HL-60 (cell line): Measurements from ENCODE around the gene C4BPA.

Source experiments
- DNase-seq, 2 experiments: peaks; one replicate each; pipeline ENCODE4 v3.0.0-alpha.2; 2010 to 2020; ENCODE audit warnings: low read depth in 1 of 2, low spot score in 1 of 2
- H3K27ac ChIP-seq: fragments of 250-450 bp; sonication (Bioruptor Pico); replicated peaks from 2 replicates; pipeline ENCODE4 v1.5.1; 2020; ENCODE audit warnings: mild to moderate bottlenecking, moderate library complexity
- H3K27me3 ChIP-seq: fragments of 250-450 bp; sonication (Bioruptor Pico); 2 replicates; pipeline ENCODE4 v1.5.1; 2021; ENCODE audit warnings: mild to moderate bottlenecking, moderate library complexity; ENCODE audit not compliant: insufficient read depth, poor library complexity, severe bottlenecking
- H3K4me3 ChIP-seq: replicated peaks from 2 replicates; pipeline ENCODE4 v1.5.1; 2011; ENCODE audit warnings: mild to moderate bottlenecking, control low read depth, low read length; ENCODE audit not compliant: insufficient read depth
- GABPA ChIP-seq: IDR thresholded peaks from 2 replicates; pipeline ENCODE4 v1.6.1; 2012; ENCODE audit warnings: low read depth
- POLR2AphosphoS5 ChIP-seq: IDR thresholded peaks from 2 replicates; pipeline ENCODE4 v1.6.1; 2012; ENCODE audit warnings: low read depth
- SPI1 ChIP-seq: IDR thresholded peaks from 2 replicates; pipeline ENCODE4 v1.6.1; 2012; ENCODE audit warnings: low read depth, mild to moderate bottlenecking, borderline replicate concordance
- TF ChIP-seq, protein P1 (sequence below): IDR thresholded peaks from 2 replicates; pipeline ENCODE4 v1.6.1; 2012; ENCODE audit warnings: low read depth; ENCODE audit not compliant: insufficient replicate concordance
- TF ChIP-seq, protein P2 (sequence below): IDR thresholded peaks from one replicate; pipeline ENCODE4 v1.5.1; 2011; ENCODE audit warnings: low read length, control low read depth, inconsistent platforms; ENCODE audit not compliant: insufficient read depth

The C4BPA gene

DNA sequence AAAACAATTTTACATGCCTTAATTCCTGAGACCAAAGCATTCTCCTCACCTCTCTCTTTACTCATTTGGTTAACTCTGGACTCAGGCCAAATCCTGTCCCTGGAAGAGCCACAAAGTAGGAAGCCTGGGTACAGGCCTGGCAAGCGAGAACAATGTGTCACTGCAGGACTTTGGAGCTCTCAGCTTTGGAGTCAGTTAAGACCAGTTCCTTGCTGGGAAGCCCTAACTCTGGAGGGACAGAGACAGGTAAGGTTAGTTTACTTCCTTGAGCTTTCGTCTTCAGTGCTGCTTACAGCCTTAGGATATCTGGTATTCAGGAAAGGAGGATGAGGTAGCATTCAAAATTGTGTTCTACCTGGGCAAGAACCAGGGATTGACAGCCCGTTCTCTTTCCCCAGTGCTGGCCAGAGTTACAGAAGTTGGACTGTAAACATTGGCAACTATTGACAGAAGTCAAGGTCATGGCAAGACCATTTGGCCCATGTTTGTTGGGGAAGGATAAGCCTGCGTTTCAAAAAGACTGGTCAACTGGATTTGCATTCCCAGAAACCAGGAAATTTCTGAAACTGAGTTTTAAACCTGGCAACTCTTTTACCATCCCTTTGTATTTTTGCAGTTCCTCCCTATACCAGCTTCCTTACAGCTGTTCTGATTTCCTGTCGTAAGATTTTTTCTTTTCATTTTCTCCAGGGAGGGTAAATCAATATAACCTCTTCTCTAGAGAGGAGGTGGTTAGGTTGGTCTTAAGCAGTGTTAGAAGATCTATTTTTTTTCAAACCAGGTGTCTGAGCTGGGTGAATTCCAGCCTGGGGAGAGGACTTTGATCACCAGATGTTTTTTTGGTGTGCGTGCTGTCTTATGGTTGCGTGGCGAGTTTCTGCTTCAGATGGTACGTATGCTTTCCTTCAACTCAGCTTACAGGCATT is 15.1 kb upstream of the C4BPA start, which contains the start of gene C4BPB:
TSS of gene C4BPB (plus strand) at position 160 of the 926 bp plus-strand sequence. CDS start at position 832, 672 bp downstream.
- Histone ChIP-seq H3K27me3 (no peaks in the 10 kb centered on the region), H3K4me3 (no peak within 1 kb of the TSS), H3K27ac (no peak within 1 kb of the TSS)
- DNase-seq = no peak
- TF ChIP-seq GABPA (no peak), POLR2AphosphoS5 (no peak), SPI1 (no peak)
- TF ChIP-seq, protein P1, sequence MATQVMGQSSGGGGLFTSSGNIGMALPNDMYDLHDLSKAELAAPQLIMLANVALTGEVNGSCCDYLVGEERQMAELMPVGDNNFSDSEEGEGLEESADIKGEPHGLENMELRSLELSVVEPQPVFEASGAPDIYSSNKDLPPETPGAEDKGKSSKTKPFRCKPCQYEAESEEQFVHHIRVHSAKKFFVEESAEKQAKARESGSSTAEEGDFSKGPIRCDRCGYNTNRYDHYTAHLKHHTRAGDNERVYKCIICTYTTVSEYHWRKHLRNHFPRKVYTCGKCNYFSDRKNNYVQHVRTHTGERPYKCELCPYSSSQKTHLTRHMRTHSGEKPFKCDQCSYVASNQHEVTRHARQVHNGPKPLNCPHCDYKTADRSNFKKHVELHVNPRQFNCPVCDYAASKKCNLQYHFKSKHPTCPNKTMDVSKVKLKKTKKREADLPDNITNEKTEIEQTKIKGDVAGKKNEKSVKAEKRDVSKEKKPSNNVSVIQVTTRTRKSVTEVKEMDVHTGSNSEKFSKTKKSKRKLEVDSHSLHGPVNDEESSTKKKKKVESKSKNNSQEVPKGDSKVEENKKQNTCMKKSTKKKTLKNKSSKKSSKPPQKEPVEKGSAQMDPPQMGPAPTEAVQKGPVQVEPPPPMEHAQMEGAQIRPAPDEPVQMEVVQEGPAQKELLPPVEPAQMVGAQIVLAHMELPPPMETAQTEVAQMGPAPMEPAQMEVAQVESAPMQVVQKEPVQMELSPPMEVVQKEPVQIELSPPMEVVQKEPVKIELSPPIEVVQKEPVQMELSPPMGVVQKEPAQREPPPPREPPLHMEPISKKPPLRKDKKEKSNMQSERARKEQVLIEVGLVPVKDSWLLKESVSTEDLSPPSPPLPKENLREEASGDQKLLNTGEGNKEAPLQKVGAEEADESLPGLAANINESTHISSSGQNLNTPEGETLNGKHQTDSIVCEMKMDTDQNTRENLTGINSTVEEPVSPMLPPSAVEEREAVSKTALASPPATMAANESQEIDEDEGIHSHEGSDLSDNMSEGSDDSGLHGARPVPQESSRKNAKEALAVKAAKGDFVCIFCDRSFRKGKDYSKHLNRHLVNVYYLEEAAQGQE = no peak
- TF ChIP-seq, protein P2, sequence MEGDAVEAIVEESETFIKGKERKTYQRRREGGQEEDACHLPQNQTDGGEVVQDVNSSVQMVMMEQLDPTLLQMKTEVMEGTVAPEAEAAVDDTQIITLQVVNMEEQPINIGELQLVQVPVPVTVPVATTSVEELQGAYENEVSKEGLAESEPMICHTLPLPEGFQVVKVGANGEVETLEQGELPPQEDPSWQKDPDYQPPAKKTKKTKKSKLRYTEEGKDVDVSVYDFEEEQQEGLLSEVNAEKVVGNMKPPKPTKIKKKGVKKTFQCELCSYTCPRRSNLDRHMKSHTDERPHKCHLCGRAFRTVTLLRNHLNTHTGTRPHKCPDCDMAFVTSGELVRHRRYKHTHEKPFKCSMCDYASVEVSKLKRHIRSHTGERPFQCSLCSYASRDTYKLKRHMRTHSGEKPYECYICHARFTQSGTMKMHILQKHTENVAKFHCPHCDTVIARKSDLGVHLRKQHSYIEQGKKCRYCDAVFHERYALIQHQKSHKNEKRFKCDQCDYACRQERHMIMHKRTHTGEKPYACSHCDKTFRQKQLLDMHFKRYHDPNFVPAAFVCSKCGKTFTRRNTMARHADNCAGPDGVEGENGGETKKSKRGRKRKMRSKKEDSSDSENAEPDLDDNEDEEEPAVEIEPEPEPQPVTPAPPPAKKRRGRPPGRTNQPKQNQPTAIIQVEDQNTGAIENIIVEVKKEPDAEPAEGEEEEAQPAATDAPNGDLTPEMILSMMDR = no peak

DNA sequence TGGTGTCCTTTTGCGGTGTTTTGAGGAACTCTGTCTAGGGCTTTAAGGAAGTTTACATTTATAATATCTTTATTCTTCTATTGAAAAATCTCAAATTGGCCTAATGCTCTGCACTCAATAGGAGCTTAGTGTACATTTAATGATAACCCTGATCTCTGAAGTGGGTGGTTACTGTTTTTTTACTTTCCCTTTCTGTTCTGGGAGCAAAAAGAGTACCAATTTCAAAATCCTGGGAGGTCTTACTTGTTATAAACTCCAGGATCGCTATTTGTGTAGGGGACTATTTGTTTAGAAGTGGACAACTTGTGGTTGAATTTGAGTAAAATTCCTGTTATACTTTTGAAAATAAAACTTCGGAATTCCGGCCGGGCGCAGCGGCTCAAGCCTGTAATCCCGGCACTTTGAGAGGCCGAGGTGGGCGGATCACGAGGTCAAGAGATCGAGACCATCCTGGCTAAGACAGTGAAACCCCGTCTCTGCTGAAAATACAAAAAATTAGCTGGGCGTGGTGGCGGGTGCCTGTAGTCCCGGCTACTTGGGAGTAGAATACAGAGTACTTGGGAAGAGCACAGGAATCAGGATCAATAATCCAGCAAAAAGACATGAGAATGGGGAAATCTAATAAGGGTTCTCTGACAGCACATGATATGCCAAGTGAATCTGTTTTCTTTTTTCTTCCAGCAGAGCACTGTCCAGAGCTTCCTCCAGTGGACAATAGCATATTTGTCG is 14.2 kb upstream of the C4BPA start:
- no peak for DNase-seq
- H3K4me3 ChIP-seq = no peak overlapping the region
- no peak overlapping the region for H3K27ac ChIP-seq
- no peaks in the 10 kb centered on the region for H3K27me3 ChIP-seq
- no peak for TF ChIP-seq SPI1
- no peak for TF ChIP-seq POLR2AphosphoS5
- TF ChIP-seq, protein P1 = no peak
- no peak for TF ChIP-seq GABPA
- TF ChIP-seq, protein P2 = no peak

DNA sequence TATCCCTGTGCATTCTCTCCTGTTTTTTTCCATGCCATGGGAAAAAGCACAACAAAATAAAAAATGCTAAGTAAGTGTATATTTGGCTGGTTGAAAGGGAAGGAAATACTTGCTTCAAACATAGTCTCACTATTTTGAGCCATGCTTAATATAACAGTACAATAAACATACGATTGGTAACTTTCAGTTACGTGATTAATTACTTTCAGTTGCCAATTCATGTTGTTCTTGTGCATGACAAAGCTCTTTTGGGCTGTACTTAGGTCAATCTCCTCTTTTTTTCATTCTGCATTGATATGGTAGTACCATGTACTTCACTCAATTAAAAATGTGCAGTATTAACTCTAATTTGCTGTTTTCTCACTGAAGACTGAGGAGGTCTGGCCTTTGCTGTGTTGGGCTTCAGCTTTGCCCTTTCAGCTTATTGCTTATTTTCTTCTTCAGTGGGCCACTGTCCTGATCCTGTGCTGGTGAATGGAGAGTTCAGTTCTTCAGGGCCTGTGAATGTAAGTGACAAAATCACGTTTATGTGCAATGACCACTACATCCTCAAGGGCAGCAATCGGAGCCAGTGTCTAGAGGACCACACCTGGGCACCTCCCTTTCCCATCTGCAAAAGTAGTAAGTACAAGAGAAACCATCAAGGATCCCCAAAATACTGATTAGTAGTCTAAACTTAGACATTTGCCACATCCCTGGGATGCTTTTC is 12.7 kb upstream of the C4BPA start:
- TF ChIP-seq SPI1 (no peak), POLR2AphosphoS5 (no peak), GABPA (no peak)
- TF ChIP-seq, protein P1 = no peak
- TF ChIP-seq, protein P2 = no peak
- no peak overlapping the region for H3K27ac ChIP-seq
- H3K27me3 ChIP-seq = no peaks in the 10 kb centered on the region
- H3K4me3 ChIP-seq = no peak overlapping the region
- DNase-seq = no peak
